ENCODE measurements around the gene TBP. TPM values are rescaled to one million over a fixed set of nuclear protein-coding genes. Genes with fewer than 3 reads are reported as not detected.

TBP gene
- total and polyA plus RNA-seq, 2 donors (not counting 1 experiment from before 2014, with no cell fraction given), result 21.0 to 24.7 TPM

DNA sequence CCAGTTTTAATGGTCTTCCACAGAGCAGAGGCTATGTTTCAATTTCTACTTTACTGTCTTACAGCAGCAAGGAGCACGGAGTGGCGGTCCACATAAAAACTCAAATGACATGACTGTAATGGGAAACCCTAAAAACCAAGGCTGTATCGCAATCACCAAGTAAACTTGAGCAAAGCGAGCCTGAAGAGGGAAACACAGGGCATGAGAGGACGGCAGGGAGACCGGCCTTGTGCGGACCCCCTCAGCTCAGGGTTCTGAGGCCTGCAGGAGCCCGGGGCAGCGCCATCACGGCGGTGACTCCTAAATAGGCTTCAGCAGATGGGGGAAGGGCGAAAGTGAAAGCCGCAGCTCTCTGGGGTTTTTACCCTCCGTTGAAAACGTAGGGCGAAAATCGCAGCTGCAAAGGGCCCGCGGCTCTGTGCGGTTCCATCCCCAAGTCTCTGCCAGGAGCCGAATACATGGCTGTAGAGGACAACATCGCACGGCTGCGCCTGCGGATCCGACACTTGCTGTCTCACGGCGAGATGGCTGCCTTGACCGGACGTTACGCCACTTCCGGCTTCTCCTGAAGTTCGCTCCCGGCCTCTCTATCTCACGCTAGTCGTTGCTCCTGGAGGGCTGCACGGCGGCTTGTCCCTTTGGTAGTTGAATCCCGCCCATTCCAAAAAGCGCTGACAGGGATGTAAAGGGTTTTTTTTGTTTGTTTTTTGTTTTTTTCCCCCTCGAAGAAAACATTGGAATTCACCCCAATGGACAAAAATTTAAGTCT is 1.2 kb upstream of the TBP start, which contains the start of gene PSMB1:
Gene PSMB1, minus strand, starts transcription at position 543 of the 769 bp plus-strand sequence. Its CDS starts 65 bp downstream, at position 478.
- WGBS (ENCODE audit: insufficient coverage), result under 1% methylated on average over 35 of the region's 41 CpGs
- Histone ChIP-seq H3K36me3 (replicated peaks in 1 of 2; ENCODE audit: control extremely low read depth in 1 of 2, control insufficient read depth in 1 of 2, extremely low read depth in 1 of 2, insufficient read depth in 2 of 2, low read length in 1 of 2) (peaks cover 0 to 32% of the 10 kb centered on the region in 2 experiments), H4K20me1 (ENCODE audit: control insufficient read depth, insufficient read depth, low read length, poor library complexity, severe bottlenecking) (peaks cover 34% of the 10 kb centered on the region)

More for the DNA sequence above, 1.2 kb upstream of the TBP start, which contains the start of gene PSMB1:
- H3K9ac ChIP-seq (ENCODE audit: low read length), result peak within 1 kb of the TSS; percentile 90
- H3K4me1 Mint-ChIP-seq, result peaks cover 33% of the 10 kb centered on the region
- H3K27me3 Mint-ChIP-seq, result no peaks in the 10 kb centered on the region
- peak within 1 kb of the TSS; percentile 84 for H2AFZ ChIP-seq (ENCODE audit: insufficient read depth, low read depth, low read length, poor library complexity, severe bottlenecking)
- ChIA-PET CTCF (interaction anchor here (0.5 to 1.5 kb wide), 3 partner anchors 31 to 763 kb away, joined by 4 to 6 read pairs (median 5); partner anchors contain the start of gene PDCD2), POLR2A (interaction anchor here (0.8 to 2.3 kb wide), 5 partner anchors 31 to 1340 kb away, joined by 3 to 19 read pairs (median 7); partner anchors contain the start of genes C6orf120, DYNLT2, ERMARD and PDCD2)
- H3K9me3 ChIP-seq (ENCODE audit: control extremely low read depth in 1 of 3, control insufficient read depth in 2 of 3, insufficient read depth in 1 of 3, low read length in 2 of 3), result peaks cover 0 to 3% (median 0%) of the 10 kb centered on the region in 3 donors
- H3K4me3 Mint-ChIP-seq, result no peak within 1 kb of the TSS
- H3K9me3 Mint-ChIP-seq (ENCODE audit: insufficient read depth), result no peaks in the 10 kb centered on the region
- peak within 1 kb of the TSS; percentile 4 for H3K27ac Mint-ChIP-seq
- ATAC-seq (ENCODE audit: low read depth), result peak; percentile 36
- peak within 1 kb of the TSS; percentile 89 for H3K4me2 ChIP-seq (replicated peaks; ENCODE audit: low read depth, low read length, poor library complexity, severe bottlenecking)
- H3K79me2 ChIP-seq (ENCODE audit: control insufficient read depth, insufficient read depth, low read length), result peaks cover 85% of the 10 kb centered on the region
- DNase-seq, result peak; percentile 88
- intact Hi-C loops (cut with micrococcal nuclease), result no loop called here
- H3K27me3 ChIP-seq (replicated peaks in 1 of 4; ENCODE audit: control extremely low read depth in 1 of 4, control insufficient read depth in 3 of 4, insufficient read depth in 4 of 4, low read length in 3 of 4), result no peaks in the 10 kb centered on the region
- TF ChIP-seq, protein P1, sequence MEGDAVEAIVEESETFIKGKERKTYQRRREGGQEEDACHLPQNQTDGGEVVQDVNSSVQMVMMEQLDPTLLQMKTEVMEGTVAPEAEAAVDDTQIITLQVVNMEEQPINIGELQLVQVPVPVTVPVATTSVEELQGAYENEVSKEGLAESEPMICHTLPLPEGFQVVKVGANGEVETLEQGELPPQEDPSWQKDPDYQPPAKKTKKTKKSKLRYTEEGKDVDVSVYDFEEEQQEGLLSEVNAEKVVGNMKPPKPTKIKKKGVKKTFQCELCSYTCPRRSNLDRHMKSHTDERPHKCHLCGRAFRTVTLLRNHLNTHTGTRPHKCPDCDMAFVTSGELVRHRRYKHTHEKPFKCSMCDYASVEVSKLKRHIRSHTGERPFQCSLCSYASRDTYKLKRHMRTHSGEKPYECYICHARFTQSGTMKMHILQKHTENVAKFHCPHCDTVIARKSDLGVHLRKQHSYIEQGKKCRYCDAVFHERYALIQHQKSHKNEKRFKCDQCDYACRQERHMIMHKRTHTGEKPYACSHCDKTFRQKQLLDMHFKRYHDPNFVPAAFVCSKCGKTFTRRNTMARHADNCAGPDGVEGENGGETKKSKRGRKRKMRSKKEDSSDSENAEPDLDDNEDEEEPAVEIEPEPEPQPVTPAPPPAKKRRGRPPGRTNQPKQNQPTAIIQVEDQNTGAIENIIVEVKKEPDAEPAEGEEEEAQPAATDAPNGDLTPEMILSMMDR (IDR thresholded peaks at IDR 0.05), result no peak
- no peak for TF ChIP-seq EZH2 (IDR thresholded peaks at IDR 0.05; ENCODE audit: borderline replicate concordance, insufficient read depth, low read depth, low read length, poor library complexity, severe bottlenecking)
- H3K27ac ChIP-seq (ENCODE audit: low read length in 2 of 2), result peak within 1 kb of the TSS; percentile 91 to 92
- H3K4me1 ChIP-seq (ENCODE audit: control insufficient read depth in 2 of 2, insufficient read depth in 2 of 2, low read length in 2 of 2), result peaks cover 27 to 28% of the 10 kb centered on the region in 2 donors
- H3K4me3 ChIP-seq (ENCODE audit: control extremely low read depth in 1 of 5, extremely low read depth in 1 of 5, insufficient read depth in 1 of 5, low read depth in 2 of 5, low read length in 4 of 5), result peak within 1 kb of the TSS; percentile 71 to 99 (median 85)

Measured in B cell (primary cell).